ENCODE results near the gene ZNF385C.

ZNF385C gene

GRCh38 chr17:42111871-42112551 lies 13.7 kb upstream of the ZNF385C start:
- no peak overlapping the region for H3K4me3 ChIP-seq (ENCODE audit: low read depth, low read length)
- DNase-seq (ENCODE audit: low read depth, low spot score): no peak
- in situ Hi-C loops (cut with HindIII; ENCODE audit: low sequenced_read_pairs): no loop called here
- TF ChIP-seq, protein P1, sequence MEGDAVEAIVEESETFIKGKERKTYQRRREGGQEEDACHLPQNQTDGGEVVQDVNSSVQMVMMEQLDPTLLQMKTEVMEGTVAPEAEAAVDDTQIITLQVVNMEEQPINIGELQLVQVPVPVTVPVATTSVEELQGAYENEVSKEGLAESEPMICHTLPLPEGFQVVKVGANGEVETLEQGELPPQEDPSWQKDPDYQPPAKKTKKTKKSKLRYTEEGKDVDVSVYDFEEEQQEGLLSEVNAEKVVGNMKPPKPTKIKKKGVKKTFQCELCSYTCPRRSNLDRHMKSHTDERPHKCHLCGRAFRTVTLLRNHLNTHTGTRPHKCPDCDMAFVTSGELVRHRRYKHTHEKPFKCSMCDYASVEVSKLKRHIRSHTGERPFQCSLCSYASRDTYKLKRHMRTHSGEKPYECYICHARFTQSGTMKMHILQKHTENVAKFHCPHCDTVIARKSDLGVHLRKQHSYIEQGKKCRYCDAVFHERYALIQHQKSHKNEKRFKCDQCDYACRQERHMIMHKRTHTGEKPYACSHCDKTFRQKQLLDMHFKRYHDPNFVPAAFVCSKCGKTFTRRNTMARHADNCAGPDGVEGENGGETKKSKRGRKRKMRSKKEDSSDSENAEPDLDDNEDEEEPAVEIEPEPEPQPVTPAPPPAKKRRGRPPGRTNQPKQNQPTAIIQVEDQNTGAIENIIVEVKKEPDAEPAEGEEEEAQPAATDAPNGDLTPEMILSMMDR (IDR thresholded peaks at IDR 0.05; ENCODE audit: low read depth, low read length): no peak

DNA sequence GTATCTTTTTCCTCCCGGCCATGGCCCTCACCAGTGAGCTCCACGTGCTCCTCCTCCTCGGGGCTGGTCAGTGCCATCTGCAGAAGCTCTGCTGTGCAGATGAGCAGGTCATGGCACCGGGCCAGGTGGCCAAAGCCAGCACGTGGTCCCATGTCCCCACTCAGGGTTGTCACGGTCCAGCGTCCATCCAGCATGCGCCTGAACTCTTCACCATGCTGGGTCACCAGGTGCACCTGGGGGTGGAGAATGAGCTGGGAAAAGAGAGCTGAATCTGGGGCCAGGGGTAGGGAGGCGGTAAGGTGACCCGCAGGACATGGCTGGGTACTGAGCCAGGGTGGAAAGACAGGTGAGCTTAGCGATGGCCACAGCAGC lies 13.0 kb upstream of the ZNF385C start:
- TF ChIP-seq, protein P1 (IDR thresholded peaks at IDR 0.05; ENCODE audit: low read depth, low read length): no peak
- no peak for DNase-seq (ENCODE audit: low read depth, low spot score)
- H3K4me3 ChIP-seq (ENCODE audit: low read depth, low read length): no peak overlapping the region
- in situ Hi-C loops (cut with HindIII; ENCODE audit: low sequenced_read_pairs): no loop called here

DNA sequence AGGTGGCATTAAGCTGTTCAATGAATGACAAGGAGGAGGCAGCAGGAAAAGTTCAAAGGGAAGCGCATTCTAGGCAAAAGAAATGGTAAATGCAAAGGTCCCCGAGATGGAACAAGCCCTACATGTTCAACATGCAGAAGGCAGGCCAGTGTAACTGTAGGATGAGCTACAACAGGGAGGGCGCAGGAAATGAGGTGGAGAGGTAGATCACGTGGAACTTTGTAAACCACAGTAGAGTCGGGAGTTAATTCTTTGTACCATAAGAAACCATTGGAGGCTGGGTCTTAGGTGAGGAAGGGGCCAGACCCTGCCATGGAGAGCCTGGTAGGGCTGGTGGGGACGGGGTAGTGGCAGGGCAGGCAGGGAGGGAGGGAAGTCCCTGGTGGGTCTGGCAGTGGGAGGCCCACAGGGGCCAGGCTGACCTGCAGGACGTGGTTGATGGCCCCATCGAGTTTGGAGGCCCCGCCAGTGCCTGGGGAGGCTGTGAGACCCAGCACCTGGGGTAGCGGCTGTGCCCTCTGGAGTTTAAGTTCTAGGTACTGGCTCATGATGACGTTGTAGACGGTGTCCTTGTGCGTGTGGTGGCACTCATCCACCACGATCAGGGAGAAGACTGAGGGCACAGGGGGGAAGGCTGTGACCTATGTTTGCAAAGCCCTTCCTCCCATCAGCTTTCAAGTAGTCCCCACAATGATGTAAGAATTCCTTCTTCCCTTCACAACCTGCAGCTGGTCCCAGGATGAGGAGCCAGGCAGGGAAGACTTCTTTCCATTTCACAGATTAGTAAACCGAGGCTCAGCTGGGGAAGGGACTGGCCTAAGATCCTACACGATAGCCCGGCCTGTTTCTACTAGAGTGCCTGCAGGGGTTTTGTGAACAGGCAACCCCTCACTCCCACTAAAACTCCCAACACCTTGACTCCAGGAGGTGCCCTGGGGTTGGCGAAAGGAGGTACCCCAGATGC lies 12.3 kb upstream of the ZNF385C start:
- TF ChIP-seq, protein P1 (IDR thresholded peaks at IDR 0.05; ENCODE audit: low read depth, low read length): no peak
- in situ Hi-C loops (cut with HindIII; ENCODE audit: low sequenced_read_pairs): no loop called here
- no peak overlapping the region for H3K4me3 ChIP-seq (ENCODE audit: low read depth, low read length)
- no peak for DNase-seq (ENCODE audit: low read depth, low spot score)

DNA sequence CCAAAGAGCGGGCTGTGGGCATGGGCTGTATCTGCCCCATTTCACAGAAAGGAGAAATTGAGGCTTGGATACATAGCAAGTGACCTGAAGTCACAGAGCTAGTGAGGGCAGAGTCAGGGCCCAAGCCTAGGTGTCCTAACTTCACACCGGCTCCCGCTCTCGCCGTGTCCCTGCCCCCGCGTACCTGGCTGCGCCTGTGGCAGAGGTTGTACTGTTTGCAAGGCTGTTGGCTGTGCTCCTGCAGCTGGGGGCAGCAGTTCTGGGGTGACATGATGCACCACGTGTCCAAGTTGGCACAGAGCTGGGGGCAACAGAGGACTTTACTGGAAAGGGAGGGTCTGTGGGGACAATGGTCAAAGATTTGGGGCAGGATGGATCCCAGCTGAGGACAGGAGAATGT lies 10.8 kb upstream of the ZNF385C start:
- TF ChIP-seq, protein P1 (IDR thresholded peaks at IDR 0.05; ENCODE audit: low read depth, low read length): no peak
- in situ Hi-C loops (cut with HindIII; ENCODE audit: low sequenced_read_pairs): no loop called here

GRCh38 chr17:42107597-42108576 lies 9.6 kb upstream of the ZNF385C start:
- DNase-seq (ENCODE audit: low read depth, low spot score): peak; percentile 62
- TF ChIP-seq, protein P1 (IDR thresholded peaks at IDR 0.05; ENCODE audit: low read depth, low read length): no peak
- peak overlapping the region; percentile 27 for H3K4me3 ChIP-seq (ENCODE audit: low read depth, low read length)
- in situ Hi-C loops (cut with HindIII; ENCODE audit: low sequenced_read_pairs): no loop called here

More for the DNA sequence above, 10.8 kb upstream of the ZNF385C start:
- H3K4me3 ChIP-seq (ENCODE audit: low read depth, low read length): no peak overlapping the region
- DNase-seq (ENCODE audit: low read depth, low spot score): no peak

- in situ Hi-C loops (cut with HindIII; ENCODE audit: low sequenced_read_pairs): no loop called here
- H3K4me3 ChIP-seq (ENCODE audit: low read depth, low read length): no peak overlapping the region
- no peak for DNase-seq (ENCODE audit: low read depth, low spot score)
- TF ChIP-seq, protein P1 (IDR thresholded peaks at IDR 0.05; ENCODE audit: low read depth, low read length): no peak
These were observed 8.9 kb upstream of the ZNF385C start for GRCh38 chr17:42107124-42107523.

All from astrocyte of the spinal cord (primary cell).